ENCODE data around the gene RTP1.

Gene RTP1

DNA sequence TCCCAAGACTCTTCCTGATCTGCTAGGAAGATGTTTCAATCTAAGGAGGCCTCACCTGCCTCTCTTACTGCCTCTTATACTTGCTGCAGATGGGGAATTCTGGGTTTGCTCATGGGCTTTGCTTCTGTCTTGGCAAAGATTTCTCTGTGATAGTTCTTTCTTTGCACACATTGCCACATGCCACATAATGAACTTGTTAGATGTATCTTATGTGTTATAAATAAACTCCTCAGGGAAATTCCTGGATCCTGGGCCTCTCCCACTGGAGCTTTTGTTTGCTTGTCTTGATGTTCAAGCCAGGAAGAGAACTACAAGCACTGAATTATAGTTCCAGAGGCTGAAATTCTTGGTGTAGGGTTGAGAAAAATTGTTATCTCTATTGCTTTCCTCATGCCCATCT lies 12.2 kb downstream of the RTP1 start:
- in situ Hi-C loops (cut with MboI; ENCODE audit: low sequenced_read_pairs), result no loop called here
- Histone ChIP-seq H3K36me3 (replicated peaks) (no peaks in the 10 kb centered on the region), H3K4me3 (no peak overlapping the region), H3K4me1 (no peaks in the 10 kb centered on the region), H3K27me3 (ENCODE audit: low read depth) (no peaks in the 10 kb centered on the region), H3K9me3 (peaks cover 12% of the 10 kb centered on the region)
- no peak for DNase-seq (ENCODE audit: low spot score in 2 of 2)

DNA sequence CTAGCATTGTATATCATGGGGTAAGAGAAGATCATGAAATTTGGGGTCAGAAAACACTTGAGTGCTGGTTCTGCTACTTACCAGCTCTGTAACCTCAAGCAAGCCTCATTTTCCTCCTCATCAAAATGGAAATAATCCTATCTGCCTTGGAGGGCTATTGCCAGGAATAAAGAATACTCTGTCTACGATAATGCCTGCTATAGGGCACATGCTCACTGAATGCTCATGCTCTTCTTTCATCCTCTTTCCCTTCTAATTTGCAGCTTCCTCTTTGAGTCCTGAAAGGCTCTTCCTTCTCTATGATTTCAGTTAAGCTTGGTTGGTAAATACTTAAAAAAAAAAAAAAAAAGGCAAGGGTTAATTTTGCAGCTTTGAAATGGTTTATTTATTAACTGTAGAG lies 12.8 kb downstream of the RTP1 start:
- peaks cover 12% of the 10 kb centered on the region for H3K9me3 ChIP-seq
- no peaks in the 10 kb centered on the region for H3K36me3 ChIP-seq (replicated peaks)
- H3K27me3 ChIP-seq (ENCODE audit: low read depth), result no peaks in the 10 kb centered on the region
- in situ Hi-C loops (cut with MboI; ENCODE audit: low sequenced_read_pairs), result no loop called here
- no peak for DNase-seq (ENCODE audit: low spot score in 2 of 2)
- no peaks in the 10 kb centered on the region for H3K4me1 ChIP-seq
- H3K4me3 ChIP-seq, result no peak overlapping the region

DNA sequence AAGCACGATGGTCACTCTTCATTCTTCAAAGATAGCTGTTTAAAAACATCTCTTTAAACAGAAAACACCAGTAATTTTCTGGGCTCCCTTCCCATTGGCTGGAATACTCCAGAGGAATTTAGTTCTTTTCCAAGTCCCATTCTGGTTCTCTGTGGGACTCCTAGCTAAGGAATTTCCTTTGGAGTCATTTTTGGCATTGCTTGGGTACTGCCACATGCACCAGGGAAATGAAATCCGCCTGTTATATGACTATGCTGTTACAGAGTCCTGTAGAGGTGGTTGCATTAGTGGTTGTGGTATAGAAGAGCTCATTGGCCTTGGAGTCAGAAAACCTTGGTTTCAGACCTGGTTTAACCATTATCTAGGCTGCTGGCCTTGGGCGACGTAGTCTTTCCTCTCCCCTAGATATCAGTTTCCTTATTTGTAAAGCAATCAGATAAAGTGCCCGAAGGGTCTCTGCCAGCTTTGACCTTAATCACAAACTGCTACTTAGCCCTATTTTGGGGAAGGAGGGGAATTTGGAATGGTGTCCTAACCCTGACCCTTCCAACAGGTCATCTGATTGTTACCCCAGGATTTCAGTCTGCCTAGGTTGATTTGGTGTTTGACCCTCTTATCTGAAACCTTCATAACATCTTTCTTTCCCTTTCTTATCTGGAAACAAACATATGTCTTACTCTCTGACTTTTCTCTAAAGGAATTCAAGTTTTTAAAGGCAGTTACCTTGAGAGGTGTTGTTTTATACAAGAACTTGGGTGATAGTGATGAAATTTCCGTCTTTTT lies 13.4 kb downstream of the RTP1 start:
- in situ Hi-C loops (cut with MboI; ENCODE audit: low sequenced_read_pairs), result no loop called here
- no peaks in the 10 kb centered on the region for H3K4me1 ChIP-seq
- DNase-seq (ENCODE audit: low spot score in 2 of 2), result no peak

DNA sequence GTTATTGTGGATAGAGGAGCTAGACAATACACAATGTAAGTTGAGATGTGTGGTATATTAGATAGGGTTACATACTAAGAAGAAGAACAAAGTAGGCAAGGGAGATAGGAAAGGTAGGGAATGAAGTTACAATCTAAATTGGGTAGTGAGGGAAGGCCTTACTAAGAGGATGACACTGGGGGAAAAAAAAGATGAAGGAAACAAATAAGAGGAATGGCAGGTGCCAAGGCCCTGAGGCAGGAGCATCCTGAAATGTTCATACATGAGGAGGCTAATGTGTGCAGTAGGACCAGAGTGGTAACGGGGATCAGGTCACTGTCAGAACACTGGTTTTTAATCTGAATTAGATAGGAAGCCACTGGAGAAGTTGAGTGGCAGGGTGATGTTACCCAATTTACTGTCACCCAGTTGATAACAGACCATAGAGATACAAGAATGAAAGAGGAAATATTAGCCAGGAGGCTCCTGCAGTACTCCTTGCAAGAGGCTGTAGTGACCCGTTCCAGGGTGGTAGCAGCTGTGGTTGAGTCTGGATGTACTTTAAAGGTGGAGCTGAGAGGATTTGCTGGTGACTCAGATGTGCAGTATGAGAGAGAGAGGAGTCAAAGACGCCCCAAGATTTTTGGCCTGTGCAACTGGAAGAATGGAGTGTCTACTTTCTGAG lies 14.4 kb downstream of the RTP1 start:
- no peak overlapping the region for H3K4me3 ChIP-seq
- in situ Hi-C loops (cut with MboI; ENCODE audit: low sequenced_read_pairs), result no loop called here

More for the DNA sequence above, 13.4 kb downstream of the RTP1 start:
- Histone ChIP-seq H3K9me3 (peaks cover 10% of the 10 kb centered on the region), H3K27me3 (ENCODE audit: low read depth) (no peaks in the 10 kb centered on the region), H3K4me3 (no peak overlapping the region), H3K36me3 (replicated peaks) (no peaks in the 10 kb centered on the region)

DNA sequence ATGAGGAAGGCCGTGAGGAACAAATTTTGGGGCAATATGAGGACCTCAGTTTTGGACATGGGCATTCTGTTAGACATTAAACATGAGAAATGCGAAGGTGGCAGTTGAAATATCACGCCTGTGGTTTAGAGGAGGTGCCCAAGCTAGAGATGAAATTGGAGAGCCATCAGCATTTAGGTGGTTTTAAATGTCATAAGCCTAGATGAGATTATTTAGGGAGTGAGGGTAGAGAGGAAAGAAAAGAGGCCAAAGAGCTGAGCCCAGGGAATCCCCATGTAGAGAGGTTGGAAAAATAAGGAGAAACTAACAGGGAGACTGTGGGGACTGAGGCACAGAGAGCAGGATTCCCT lies 14.9 kb downstream of the RTP1 start:
- no peaks in the 10 kb centered on the region for H3K4me1 ChIP-seq
- H3K9me3 ChIP-seq, result peaks cover 7% of the 10 kb centered on the region
- no peaks in the 10 kb centered on the region for H3K36me3 ChIP-seq (replicated peaks)
- H3K4me3 ChIP-seq, result no peak overlapping the region
- DNase-seq (ENCODE audit: low spot score in 2 of 2), result no peak
- in situ Hi-C loops (cut with MboI; ENCODE audit: low sequenced_read_pairs), result no loop called here
- H3K27me3 ChIP-seq (ENCODE audit: low read depth), result peaks cover under 1% of the 10 kb centered on the region; the same call in 1 of the 2 replicates

More for the DNA sequence above, 14.4 kb downstream of the RTP1 start:
- H3K4me1 ChIP-seq, result no peaks in the 10 kb centered on the region
- DNase-seq (ENCODE audit: low spot score in 2 of 2), result no peak
- no peaks in the 10 kb centered on the region; the same call in 1 of the 2 replicates for H3K27me3 ChIP-seq (ENCODE audit: low read depth)
- H3K36me3 ChIP-seq (replicated peaks), result no peaks in the 10 kb centered on the region
- peaks cover 9% of the 10 kb centered on the region for H3K9me3 ChIP-seq

DNA sequence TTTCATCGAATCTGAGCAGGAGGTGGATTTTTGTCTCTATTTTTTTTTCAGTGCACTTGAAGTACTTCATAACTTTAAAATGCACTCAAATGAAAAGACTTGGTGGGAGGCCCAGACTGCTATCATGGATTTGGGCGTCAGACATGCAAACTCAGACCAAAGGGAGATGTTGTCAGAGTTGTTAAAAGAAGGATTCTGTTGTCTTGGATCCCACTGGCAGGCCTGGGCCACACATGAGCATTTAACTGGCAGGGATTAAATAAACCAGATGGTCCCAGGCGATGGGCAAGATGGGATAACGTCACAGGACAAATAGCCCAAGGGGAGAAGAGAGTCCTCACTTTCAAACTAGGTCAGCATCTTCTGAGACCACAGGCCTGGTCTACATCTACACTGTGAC lies 15.4 kb downstream of the RTP1 start:
- in situ Hi-C loops (cut with MboI; ENCODE audit: low sequenced_read_pairs), result no loop called here
- H3K9me3 ChIP-seq, result peaks cover 5% of the 10 kb centered on the region; the same call in 1 of the 2 replicates
- no peak overlapping the region for H3K4me3 ChIP-seq
- H3K27me3 ChIP-seq (ENCODE audit: low read depth), result peaks cover 3% of the 10 kb centered on the region; the same call in 1 of the 2 replicates
- H3K36me3 ChIP-seq (replicated peaks), result no peaks in the 10 kb centered on the region
- no peaks in the 10 kb centered on the region for H3K4me1 ChIP-seq
- DNase-seq (ENCODE audit: low spot score in 2 of 2), result no peak

DNA sequence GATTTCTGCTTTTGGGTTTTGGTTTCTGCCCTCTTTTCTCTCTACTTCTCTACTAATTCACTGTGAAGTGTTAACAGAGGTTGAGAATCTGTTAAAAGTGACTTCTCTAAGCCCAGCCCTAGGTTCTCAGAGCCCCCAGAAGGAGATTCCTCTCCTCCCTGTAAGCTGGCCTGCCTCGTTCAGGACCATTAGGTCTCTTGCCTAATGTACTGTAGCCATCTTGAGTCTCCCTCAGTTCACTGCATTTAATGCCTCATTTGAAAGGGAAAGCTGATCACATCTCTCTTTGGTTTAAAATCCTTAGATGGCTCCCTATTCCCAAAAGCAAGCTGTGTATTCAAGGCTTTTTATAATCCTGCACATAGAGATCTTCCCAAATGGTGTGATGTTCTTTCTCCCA lies 16.3 kb downstream of the RTP1 start:
- in situ Hi-C loops (cut with MboI; ENCODE audit: low sequenced_read_pairs), result no loop called here

DNA sequence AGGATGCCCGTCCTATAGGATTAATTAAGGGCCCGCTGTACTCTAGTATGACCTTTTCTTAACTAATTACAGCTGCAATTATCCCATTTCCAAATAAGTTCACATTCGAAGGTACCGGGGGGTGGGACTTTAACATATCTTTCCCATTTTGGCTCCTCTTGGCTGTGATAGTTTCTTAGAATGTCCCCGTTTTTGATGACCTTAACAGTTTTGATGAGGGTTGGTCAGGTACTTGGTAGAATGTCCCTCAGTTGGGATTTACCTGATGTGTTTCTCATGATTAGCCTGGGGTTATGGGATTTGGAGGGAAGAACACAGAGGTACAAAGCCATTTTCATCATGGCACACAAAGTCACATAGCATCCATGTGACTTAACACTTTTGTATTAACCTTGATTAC lies 18.2 kb downstream of the RTP1 start:
- H3K4me3 ChIP-seq, result no peak overlapping the region
- H3K36me3 ChIP-seq (replicated peaks), result no peaks in the 10 kb centered on the region
- no peaks in the 10 kb centered on the region for H3K9me3 ChIP-seq
- no peak for DNase-seq (ENCODE audit: low spot score in 2 of 2)
- H3K4me1 ChIP-seq, result no peaks in the 10 kb centered on the region
- in situ Hi-C loops (cut with MboI; ENCODE audit: low sequenced_read_pairs), result no loop called here
- peaks cover 3% of the 10 kb centered on the region; the same call in 1 of the 2 replicates for H3K27me3 ChIP-seq (ENCODE audit: low read depth)

More for the DNA sequence above, 16.3 kb downstream of the RTP1 start:
- H3K9me3 ChIP-seq, result no peaks in the 10 kb centered on the region
- no peak overlapping the region for H3K4me3 ChIP-seq
- H3K4me1 ChIP-seq, result no peaks in the 10 kb centered on the region
- DNase-seq (ENCODE audit: low spot score in 2 of 2), result no peak
- H3K36me3 ChIP-seq (replicated peaks), result no peaks in the 10 kb centered on the region
- H3K27me3 ChIP-seq (ENCODE audit: low read depth), result peaks cover 3% of the 10 kb centered on the region; the same call in 1 of the 2 replicates

DNA sequence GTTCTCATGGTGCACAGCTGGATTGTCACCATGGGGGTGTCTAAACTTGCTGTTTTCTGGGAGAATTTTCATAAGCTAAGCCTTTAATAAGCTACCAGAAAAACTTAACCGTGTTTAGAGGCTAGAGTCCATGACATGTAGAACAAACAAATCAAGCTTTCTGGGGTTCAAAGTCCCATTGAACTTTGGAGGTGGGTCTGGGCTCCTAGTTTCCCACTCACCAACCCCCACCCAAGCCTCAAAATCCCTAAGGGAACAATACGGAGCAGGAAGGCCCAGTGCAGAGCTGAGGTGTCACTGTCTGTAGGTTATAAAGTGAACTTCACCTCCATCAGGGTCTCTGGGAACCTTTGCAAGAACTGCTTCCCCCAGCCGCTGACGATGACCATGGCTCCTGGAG lies 25.5 kb downstream of the RTP1 start:
- H3K4me1 ChIP-seq, result no peaks in the 10 kb centered on the region
- in situ Hi-C loops (cut with MboI; ENCODE audit: low sequenced_read_pairs), result loop anchor here (10.0 kb wide), 1 partner anchor 452 kb away; the partner anchor contains the start of gene SST
- no peaks in the 10 kb centered on the region for H3K9me3 ChIP-seq
- H3K27me3 ChIP-seq (ENCODE audit: low read depth), result no peaks in the 10 kb centered on the region; the same call in 1 of the 2 replicates
- H3K36me3 ChIP-seq (replicated peaks), result no peaks in the 10 kb centered on the region
- no peak for DNase-seq (ENCODE audit: low spot score in 2 of 2)
- no peak overlapping the region for H3K4me3 ChIP-seq

DNA sequence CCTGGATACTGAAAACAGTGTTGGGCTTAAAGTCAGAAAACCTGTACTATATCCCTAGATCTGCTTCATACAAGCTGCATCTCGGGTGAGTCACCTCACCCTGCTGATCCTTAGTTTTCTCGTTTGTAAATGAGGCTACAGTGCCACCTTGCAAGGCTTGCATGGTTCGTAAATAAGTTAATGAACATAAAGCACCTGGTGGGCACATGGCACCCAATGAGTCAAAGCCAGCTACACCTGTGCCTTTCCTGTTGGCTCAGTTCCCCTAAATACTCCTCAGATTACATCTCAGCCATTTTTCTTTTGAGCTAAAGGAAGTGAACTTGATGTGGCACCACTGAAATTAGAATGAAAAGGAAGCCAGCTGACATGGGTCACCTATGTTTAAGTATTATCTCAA lies 26.5 kb downstream of the RTP1 start:
- in situ Hi-C loops (cut with MboI; ENCODE audit: low sequenced_read_pairs), result loop anchor here (10.0 kb wide), 1 partner anchor 451 kb away; the partner anchor contains the start of gene SST
- no peak for DNase-seq (ENCODE audit: low spot score in 2 of 2)
- H3K4me3 ChIP-seq, result no peak overlapping the region
- H3K4me1 ChIP-seq, result no peaks in the 10 kb centered on the region
- no peaks in the 10 kb centered on the region; the same call in 1 of the 2 replicates for H3K27me3 ChIP-seq (ENCODE audit: low read depth)
- H3K9me3 ChIP-seq, result no peaks in the 10 kb centered on the region
- no peaks in the 10 kb centered on the region for H3K36me3 ChIP-seq (replicated peaks)

DNA sequence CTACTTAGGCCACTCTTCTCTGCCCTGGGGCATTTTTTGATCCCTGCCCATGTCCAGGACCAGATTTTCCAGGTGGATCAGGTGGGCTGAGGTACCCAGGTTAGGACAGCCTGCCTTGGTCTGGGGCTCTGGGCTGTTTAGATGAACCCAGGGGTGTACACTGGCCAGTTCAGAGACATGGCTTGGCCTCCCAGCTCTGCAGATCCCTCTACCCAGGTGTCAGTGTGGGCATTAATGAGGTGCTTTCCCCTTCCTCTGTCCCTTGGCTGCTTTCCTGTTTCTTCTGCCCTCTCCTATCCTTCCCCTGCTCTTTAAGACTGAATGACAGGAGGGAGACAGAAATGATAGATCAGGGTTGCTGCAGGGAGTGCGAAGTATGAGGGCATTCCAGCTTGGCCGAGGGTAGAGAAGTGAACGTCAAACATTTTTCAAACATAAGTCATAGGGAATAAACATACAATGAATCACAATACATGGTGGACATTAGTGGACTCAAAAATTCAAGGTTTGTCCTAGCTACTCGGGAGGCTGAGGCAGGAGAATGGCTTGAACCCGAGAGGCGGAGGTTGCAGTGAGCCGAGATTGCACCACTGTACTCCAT lies 30.5 kb downstream of the RTP1 start:
- H3K36me3 ChIP-seq (replicated peaks), result no peaks in the 10 kb centered on the region
- H3K4me3 ChIP-seq, result no peak overlapping the region
- in situ Hi-C loops (cut with MboI; ENCODE audit: low sequenced_read_pairs), result loop anchor here (10.0 kb wide), 1 partner anchor 447 kb away; the partner anchor contains the start of gene SST
- no peak for DNase-seq (ENCODE audit: low spot score in 2 of 2)
- no peaks in the 10 kb centered on the region for H3K4me1 ChIP-seq
- no peaks in the 10 kb centered on the region for H3K9me3 ChIP-seq
- peaks cover 3% of the 10 kb centered on the region; the same call in 1 of the 2 replicates for H3K27me3 ChIP-seq (ENCODE audit: low read depth)

DNA sequence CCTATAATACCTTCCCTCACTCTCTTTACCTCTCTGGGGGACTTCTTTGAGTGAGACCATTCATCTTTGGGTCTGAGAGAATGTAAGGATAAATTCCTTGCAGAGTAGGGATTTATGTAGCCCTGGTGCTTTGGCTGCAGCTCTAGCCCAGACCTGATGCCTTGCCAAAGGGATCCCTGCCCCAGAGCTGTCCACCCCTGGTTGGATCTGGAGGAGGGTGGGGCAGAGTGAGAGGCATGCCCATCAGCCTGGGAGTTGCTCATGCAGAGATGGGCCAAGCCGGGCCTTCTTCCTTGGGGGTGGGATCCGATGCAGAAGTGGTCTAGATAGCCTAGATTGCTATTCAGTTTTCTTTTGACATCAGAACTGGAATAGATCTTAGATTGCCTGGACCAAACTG lies 31.5 kb downstream of the RTP1 start:
- Histone ChIP-seq H3K27me3 (ENCODE audit: low read depth) (peaks cover 3% of the 10 kb centered on the region; the same call in 1 of the 2 replicates), H3K4me3 (no peak overlapping the region), H3K4me1 (no peaks in the 10 kb centered on the region), H3K36me3 (replicated peaks) (no peaks in the 10 kb centered on the region), H3K9me3 (no peaks in the 10 kb centered on the region)
- DNase-seq (ENCODE audit: low spot score in 2 of 2), result no peak
- in situ Hi-C loops (cut with MboI; ENCODE audit: low sequenced_read_pairs), result loop anchor here (10.0 kb wide), 1 partner anchor 446 kb away; the partner anchor contains the start of gene SST

DNA sequence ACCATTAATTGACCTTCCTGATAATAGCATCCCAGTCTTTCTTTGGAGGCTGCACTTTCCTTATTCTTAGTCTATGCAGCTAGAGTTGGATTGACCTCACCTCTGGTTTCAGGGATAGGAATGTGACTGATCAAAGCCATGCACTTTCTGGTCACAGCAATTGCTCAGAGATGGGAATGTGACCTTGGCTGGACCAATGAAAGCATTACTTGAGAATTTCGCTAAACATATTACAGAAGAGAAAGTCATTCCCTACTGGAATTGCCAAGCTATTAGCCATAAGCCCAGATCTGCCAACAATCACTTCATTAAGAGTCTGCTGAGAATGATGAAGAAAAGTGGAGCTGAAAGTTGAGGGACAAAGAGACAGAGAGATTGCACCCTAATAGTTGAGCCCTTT lies 32.7 kb downstream of the RTP1 start:
- no peak overlapping the region for H3K4me3 ChIP-seq
- peaks cover 3% of the 10 kb centered on the region; the same call in 1 of the 2 replicates for H3K27me3 ChIP-seq (ENCODE audit: low read depth)
- H3K9me3 ChIP-seq, result no peaks in the 10 kb centered on the region
- no peaks in the 10 kb centered on the region for H3K36me3 ChIP-seq (replicated peaks)
- no peaks in the 10 kb centered on the region for H3K4me1 ChIP-seq
- no peak for DNase-seq (ENCODE audit: low spot score in 2 of 2)
- in situ Hi-C loops (cut with MboI; ENCODE audit: low sequenced_read_pairs), result no loop called here

DNA sequence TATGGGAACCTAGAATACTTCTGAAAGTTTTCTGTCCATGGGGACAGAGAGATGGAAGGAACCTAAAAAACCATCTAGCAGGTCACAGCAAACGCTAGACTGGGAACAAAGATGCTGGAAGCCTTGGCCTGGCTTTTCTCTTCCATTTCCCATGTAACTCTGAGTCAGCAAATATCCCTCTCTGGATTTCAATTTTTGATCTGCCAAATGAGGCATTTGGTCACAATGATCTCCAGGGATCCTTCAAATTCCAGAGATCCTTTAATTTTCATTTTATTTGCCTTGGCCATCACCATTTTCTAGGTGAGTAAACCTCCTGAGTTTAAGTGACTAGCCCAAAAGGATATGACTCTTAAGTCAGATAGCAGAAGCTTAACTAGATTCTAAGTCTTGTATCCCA lies 39.7 kb downstream of the RTP1 start:
- Histone ChIP-seq H3K36me3 (replicated peaks) (no peaks in the 10 kb centered on the region), H3K4me3 (no peak overlapping the region), H3K27me3 (ENCODE audit: low read depth) (no peaks in the 10 kb centered on the region), H3K9me3 (no peaks in the 10 kb centered on the region), H3K4me1 (no peaks in the 10 kb centered on the region)
- in situ Hi-C loops (cut with MboI; ENCODE audit: low sequenced_read_pairs), result no loop called here
- no peak for DNase-seq (ENCODE audit: low spot score in 2 of 2)
